Panc1 (cell line): ENCODE results near the gene MVK.

Experiments
- CTCF ChIP-seq: fragments of 450-650 bp; IDR thresholded peaks from 2 replicates; pipeline ENCODE4 v1.5.1; 2017; ENCODE audit warnings: mild to moderate bottlenecking
- SIN3A ChIP-seq: IDR thresholded peaks from 2 replicates; pipeline ENCODE4 v1.6.1; 2012; ENCODE audit warnings: low read depth, mild to moderate bottlenecking, low read length, moderate library complexity, borderline replicate concordance; ENCODE audit not compliant: insufficient read depth
- TF ChIP-seq, protein P1 (sequence below), 2 experiments: IDR thresholded peaks; 2 replicates each; pipeline ENCODE4 v1.6.1; 2011 to 2012; ENCODE audit warnings: low read depth in 2 of 2, control low read depth in 1 of 2, low read length in 1 of 2, mild to moderate bottlenecking in 1 of 2, moderate library complexity in 1 of 2; ENCODE audit not compliant: insufficient read depth in 1 of 2

GRCh38 chr12:109571773-109572505 is 1.7 kb upstream of the MVK start:
- TF ChIP-seq CTCF (no peak), SIN3A (no peak)
- TF ChIP-seq, protein P1, sequence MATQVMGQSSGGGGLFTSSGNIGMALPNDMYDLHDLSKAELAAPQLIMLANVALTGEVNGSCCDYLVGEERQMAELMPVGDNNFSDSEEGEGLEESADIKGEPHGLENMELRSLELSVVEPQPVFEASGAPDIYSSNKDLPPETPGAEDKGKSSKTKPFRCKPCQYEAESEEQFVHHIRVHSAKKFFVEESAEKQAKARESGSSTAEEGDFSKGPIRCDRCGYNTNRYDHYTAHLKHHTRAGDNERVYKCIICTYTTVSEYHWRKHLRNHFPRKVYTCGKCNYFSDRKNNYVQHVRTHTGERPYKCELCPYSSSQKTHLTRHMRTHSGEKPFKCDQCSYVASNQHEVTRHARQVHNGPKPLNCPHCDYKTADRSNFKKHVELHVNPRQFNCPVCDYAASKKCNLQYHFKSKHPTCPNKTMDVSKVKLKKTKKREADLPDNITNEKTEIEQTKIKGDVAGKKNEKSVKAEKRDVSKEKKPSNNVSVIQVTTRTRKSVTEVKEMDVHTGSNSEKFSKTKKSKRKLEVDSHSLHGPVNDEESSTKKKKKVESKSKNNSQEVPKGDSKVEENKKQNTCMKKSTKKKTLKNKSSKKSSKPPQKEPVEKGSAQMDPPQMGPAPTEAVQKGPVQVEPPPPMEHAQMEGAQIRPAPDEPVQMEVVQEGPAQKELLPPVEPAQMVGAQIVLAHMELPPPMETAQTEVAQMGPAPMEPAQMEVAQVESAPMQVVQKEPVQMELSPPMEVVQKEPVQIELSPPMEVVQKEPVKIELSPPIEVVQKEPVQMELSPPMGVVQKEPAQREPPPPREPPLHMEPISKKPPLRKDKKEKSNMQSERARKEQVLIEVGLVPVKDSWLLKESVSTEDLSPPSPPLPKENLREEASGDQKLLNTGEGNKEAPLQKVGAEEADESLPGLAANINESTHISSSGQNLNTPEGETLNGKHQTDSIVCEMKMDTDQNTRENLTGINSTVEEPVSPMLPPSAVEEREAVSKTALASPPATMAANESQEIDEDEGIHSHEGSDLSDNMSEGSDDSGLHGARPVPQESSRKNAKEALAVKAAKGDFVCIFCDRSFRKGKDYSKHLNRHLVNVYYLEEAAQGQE (IDR thresholded peaks at IDR 0.05; ENCODE audit: insufficient read depth in 1 of 2, low read depth in 2 of 2, low read length in 1 of 2) = no peak
